Stimulated activated CD8-positive, alpha-beta memory T cell treated with anti-CD3 and anti-CD28 coated beads, Interleukin-4, amount 100 ng/mL, for 24 hours (primary cell): ENCODE results near the gene KLHL35.

ENCODE experiments used
- DNase-seq: peaks from one replicate; pipeline ENCODE4 v3.0.0-alpha.2; 2020; ENCODE audit warnings: low read depth

Gene KLHL35

DNA sequence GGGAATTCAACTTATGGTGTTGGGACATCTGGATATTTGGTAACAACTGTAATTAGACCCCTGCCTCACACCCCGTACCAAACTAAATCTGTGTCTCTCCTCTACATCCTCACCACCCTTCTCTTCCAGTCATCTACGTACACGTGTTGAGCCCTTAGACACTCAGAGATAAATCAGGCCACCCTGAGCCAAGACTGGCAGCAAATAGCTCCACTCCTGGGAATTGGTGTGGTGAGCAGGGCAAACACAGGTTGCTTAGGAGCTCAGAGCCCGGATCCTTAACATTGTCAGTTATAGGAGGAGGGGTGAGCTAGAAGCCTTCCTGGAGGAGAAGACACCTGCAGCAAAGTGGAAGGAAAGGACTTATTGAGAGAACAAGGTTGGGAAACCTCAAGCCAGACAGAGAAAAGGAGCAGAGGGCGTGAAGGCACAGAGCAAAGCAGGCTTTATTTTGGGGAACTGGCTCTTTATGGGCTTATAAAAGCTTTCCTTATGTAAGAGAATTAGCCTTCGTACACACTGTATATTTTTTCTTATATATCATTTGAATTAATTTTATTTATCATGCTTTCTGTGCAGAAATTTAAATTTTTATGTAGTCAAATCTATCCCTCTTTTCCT, 36.9 kb upstream of the KLHL35 start:
- no peak for DNase-seq

DNA sequence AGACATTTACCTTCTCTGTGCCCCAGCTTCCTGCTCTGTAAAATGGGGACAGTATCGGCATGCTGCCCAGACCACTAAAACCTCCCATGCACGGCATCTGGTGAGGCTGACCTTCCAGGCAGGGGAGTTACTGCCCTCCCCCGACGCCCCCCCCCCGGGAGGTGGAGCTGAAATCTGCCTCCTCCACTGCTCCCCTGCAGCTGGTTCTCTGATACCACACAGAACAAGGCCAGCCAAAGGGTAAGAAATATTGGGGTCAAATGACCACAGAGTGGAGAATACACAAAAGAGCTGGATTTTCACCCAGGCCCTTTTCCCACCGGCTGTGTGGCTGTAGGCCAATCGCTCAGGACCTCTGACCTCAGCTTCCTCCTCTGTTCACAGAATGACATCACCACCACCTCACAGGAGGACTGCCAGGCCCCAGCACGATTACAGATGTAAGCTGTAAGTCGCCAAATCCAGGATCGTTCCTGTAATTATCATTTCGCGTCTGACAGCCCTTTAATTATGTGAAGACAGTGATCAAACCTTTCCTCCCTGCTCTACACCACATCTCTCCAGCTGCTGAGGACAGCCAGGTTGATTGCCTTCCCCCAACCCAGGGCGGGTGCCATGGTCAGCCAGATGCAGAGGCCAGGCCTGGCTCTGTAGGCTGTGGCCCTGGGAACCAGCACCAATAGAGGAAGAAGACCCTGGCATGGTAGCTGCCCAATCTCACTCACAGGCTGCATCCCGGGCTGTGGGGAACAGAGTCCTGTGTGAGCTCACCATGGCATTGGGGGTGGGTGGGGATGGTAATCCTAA, 35.7 kb upstream of the KLHL35 start:
- DNase-seq = no peak

DNA sequence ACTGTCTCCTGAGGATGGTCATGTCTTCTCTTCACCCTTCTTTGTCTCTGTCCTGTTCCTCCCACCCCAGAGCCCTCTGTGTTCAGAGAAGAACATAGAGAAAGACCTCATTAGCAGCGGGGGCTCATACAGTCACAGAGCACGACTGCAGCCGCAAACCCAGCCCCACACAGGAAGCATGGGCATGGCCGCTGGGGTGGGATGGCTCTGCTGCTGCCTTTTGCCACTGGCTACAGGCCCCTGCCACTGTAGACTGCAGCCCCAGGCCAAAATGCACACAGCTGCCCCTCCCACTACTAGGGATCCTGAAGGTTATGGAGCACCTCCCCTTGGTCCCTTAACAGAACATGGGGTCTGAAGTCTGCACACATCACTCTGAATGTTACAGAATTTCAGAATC, 34.9 kb upstream of the KLHL35 start:
- no peak for DNase-seq

DNA sequence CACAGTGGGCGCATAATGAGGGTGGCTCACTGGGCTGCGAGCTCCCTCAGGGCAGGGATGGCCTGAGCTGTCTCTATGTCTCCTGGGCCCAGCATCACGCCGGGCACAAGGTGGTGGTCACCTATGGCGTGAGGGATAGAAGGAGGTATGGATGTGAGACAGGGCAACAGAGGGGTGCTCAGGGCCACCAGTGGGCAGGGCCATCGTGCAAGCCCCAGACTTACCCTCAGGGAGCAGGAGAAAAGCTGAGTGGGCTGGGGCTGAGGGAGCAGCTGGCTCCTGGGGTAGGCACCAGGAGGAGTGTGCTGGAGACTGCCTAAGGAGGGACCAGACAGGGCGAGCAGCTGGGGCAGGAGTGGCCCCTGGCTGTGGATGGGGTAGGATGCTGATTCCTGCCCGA, 34.3 kb upstream of the KLHL35 start:
- DNase-seq = no peak

DNA sequence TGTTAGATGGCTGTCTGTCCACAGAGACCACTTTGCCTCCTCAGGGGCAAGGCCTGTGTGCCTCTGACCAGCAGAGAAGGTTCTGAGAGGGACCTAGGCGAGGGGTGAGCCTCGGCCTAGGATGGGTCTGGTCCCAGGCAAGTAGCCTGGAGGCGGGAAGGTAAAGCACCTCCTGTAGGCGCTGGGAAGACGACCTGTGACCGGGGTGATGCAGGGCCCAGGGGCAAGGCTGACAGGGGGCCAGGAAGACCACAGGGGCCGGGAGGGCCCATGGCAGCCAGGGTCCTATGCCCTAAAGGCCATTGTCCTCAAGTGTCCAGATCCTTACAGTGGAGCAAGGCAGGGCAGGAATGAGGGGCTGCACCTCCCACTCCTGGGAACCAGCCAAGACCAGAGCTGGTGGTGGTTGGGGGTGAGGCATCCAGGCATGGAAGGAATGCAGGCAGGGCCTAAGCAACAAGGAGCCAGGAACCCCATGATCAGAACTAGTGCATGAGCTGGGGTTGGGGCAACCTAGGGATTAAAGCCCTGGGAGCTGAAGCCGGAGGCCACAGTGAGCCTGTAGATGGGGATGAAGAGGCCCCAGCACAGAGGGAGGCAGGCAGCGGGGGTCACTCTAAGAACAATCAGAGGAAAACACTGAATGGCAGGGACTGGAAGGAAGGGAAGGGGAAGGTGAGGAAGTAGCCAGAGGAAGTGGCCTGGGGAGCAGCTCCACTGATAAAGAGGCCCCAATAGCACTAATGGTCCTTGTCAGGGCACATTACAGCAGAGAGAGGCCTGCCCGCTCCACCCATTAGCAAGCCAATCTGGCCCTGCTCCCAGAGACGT, 32.9 kb upstream of the KLHL35 start:
- DNase-seq = no peak

DNA sequence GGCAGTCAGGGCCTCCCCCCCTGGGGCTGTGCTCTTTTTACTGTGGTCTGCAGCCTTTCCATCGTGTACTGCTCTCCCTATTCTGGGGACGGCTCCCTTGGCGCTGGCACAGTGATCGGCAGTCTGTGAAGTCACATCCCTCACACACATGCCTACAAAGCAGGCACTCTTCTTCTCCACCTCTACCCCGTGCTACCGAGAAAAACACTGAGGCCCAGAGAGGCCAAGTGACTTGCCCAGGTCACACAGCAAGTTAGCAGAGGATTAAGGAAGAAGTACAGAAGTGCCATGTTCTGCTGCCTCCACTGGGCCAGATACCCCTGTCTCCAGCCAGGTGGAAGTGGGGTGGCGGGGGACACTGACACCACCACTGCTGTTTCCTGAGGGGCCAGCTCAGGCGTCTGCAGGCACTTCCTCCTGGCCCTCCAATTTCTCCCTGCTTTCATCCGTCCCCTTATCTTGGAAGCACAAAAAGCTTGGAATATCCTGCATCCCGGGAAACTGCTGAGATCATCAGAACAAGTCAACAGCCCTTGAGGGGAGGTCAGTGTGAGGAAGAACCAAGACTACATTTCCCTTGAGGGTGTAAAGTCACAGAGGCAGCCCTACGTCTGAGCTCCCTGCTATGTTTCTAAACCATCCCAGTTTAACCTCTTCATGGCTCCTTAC, 30.2 kb upstream of the KLHL35 start:
- DNase-seq = no peak

DNA sequence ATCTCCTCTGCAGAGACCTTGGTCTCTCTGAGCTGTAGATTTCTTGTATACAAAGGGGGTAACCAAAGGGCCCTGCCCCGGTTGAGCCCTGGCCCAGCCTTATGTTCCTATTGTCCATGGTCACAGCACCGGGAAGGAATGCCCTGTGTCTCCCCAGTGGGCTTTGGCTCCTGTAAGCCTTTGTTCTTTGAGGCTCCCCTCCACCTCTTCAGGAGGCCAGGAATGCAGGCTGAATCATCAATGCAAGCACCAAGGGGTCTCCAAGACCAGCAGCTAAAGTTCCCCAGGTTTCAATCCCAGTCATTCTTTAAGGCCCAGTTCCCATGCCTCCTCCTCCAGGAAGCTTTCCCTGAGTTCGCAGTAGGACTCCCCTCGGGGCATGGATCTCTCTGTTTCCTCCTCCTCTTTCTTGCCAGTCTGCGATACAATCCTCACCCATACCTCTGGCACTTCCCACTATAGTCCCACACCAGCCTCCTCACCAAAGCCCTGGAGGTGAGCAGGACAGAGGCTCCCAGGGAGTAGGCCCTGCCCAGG, 29.2 kb upstream of the KLHL35 start:
- DNase-seq = no peak

DNA sequence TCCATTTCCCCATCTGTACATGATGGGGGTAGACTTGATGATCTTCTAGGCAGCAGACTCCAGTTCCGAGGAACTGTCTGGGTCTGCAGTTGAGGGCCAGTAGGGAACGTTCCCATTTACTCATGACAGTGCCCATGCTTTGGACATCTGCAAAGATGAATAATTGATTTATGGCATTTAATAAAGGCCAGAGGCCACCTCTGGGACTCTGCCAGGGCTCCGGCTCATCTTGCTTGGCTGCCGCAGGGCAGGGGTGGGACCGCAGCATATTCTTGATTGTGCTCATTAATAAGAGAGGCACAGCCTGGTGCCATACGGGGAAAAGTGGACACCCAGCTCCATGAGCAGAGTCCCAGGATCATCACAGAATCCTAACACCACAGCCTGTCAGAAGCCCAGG, 28.1 kb upstream of the KLHL35 start:
- DNase-seq = no peak

DNA sequence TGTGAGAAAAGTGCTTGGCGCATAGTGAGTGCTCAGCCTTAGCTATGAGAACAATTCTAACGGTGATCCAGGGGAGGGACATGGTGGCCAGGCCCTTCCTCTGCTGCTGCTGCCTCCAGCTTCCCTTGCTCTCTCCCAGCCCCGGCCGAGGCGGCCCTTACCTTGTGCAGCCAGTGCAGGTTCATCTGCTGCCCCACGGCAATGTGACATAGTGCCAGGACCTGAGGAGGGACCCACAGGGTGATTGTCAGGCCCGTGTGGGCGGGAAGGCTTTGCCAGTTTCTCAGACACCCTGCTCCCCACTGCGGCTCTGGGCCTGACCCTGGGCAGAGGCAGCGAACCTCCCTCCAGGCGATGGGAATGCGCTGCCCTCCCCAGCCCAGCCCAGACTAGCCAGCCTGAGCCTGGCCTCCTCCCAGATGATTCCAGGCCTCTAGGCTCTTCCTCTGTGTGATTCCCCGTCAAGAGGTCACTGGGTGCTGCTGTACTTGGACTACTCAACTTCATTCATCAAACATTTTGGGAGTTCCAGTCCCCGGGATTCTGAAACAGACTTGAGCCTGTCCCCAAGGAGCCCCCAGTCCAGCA, 23.7 kb upstream of the KLHL35 start:
- DNase-seq = no peak

DNA sequence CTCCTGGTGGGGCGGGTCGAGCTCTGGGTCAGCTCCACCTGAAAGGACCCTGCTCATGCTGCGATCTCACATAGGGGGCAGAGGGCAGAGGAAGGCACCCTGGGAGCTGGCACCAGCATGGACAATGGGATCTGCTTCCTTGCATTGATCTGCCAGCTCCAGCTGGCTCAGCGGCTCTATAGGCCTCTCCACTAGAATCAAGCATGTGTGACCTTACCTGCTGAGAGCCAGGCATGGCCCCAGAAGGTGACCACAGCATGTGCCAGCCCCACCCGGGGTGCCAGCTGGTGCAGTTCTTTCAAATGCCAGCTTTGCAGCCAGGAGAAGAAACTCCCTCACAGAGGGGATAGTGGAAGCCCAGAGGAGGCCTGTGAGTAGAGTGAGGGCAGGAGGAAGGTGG, 22.0 kb upstream of the KLHL35 start:
- DNase-seq = no peak

DNA sequence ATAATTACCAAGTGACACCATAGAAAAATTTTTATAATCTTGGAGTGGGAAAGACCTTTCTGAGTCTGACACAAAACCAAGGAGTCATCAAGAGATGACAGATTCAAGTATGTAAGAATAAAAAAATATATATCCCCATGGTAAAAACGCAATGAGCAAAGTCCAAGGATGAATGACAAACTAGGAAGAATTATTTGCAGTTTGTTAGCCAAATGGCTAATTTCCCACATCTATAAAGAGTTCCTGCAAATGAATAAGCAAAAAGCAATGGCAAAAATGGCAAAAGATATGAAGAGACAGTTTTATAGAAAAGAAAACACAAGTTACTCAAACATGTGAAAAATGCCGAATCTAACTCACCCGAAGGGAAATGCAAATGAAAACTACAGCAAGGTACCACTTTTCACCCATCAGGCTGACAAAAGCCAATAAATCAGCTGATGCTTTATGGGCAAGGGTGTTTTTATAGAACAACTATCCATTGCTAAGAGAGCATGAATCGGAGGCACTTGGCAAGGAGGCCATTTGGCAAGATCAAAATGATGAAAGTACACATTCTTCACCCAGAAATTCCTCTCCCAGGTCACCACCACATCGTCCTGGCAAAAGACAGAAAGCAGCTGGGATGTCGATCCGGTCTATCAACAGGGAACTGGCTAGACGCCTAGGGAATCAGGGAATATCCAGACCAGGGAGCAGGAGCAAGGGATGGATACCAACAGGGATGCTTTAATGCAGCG, 21.1 kb upstream of the KLHL35 start:
- DNase-seq = no peak

DNA sequence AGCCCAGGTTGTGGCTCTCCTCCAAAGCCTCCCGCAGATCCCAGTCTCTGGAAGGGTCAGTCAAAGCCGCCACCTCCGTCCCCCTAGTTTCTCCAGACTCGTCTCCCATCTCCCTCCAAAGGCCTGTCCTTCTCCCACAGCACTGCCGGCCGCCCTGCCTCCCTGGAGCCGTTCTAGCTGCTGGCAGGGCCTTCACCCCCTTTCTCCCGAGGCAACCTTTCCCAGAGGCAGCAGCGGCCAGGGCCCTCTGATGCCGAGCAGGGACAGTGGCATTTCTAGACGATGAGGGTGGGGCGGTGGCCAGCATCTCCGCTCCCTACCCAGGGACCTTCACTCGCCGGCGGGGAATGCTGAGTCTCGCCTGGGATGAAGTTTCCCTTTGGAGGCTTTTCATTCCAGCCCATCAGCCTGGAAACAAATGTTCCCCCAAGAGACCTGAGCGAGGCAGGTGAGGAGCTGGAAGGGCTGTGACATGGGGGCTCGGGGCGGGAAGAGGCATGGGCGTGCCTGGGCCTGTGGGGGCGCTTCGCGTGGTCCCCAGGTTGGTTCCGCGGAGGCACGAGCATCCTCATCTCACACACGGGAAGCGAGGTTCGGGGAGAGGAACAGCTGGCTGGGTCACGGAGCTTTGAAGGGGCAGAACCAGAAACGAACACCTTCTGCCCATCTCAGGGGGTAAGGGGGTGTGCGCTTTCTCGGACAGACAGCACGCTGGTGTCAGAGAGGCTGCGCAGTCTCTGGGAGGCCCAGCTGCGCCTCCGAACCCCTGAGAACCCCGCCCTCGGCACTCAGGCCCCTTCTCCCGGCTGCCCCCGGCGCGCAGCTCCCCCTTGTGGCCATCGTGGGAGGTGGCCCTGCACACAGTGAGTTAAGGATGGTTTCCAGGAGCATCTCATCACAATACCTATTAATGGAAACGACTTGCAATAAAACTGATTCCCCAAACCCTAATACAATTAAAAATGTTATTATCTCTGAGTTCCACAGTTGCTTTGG, 18.1 kb upstream of the KLHL35 start:
- DNase-seq = peak; percentile 30

DNA sequence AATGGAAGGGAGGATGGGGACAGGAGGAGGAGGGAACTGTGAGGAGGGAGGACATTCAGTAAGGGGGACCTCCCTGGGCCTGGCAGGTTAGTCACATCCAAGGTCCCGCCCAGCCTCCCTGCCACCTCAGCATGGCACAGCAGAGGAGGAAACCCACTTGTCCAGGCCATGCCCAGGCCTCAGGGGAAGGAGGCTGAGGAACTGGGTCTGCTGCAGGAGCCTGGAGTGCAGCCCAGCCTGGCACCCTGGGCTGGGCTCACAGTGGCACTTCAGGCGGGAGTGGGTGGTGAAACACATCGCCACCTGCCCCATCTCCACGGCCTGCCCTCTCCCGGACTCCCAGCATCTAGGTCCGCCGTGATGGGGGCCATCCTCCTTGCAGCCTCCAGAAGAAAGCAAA, 17.2 kb upstream of the KLHL35 start:
- no peak for DNase-seq

DNA sequence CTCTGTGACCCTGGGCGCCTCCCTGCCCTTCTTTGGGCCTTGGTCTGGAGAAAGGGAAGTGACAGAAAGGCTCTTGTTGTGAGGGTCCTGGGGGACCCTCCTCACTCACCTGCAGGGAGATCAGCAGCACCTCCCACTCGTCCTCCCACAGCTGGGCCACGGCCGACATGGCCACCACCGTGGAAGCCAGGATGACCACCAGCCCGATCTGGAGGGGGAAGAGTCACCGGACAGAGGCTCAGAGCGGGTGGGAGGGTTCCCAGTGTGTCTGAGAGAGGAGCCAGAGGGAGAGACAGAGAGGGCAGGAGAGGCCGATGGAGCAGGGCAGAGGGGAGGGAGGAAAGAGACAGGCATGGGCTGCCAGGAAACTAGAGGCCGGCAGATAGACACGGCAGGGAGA, 16.8 kb upstream of the KLHL35 start:
- DNase-seq = no peak

DNA sequence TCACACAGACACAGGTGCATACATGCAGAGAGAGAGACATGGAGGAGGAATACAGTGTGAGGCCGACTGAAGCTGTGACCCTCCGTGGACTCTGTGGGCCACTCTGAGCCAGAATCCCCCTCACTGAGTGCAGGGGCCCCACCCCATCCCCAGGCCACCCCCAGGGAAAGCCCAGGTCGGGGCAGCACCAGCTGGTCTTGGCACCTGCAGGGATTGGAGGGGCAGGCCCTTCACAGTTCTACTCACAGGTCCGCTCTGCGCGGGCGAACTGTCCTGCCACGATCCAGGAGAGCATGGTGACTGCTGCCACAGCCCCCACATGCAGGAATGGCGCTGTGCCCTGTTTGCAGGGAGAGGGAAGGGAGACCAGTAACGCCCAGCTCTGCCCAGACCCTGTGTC, 16.3 kb upstream of the KLHL35 start:
- no peak for DNase-seq

DNA sequence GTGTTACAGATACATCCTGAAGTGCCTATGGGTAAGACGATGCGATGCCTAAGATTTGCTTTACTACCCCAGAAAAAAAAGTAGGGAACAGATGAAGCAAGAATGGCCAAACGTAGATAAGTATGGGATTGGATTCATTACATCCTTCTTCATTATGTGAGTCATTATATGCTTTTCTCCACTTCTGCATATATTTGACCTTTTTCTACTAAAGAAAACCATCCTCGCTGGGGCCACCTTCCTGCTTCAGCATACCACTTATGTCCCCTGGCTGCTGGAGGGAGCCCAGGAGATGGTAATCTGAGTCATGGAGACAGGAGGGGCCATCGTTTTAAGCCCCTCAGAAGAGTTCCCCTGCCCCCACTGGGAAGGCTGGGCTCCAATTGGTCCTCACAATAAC, 14.4 kb upstream of the KLHL35 start:
- DNase-seq = no peak

DNA sequence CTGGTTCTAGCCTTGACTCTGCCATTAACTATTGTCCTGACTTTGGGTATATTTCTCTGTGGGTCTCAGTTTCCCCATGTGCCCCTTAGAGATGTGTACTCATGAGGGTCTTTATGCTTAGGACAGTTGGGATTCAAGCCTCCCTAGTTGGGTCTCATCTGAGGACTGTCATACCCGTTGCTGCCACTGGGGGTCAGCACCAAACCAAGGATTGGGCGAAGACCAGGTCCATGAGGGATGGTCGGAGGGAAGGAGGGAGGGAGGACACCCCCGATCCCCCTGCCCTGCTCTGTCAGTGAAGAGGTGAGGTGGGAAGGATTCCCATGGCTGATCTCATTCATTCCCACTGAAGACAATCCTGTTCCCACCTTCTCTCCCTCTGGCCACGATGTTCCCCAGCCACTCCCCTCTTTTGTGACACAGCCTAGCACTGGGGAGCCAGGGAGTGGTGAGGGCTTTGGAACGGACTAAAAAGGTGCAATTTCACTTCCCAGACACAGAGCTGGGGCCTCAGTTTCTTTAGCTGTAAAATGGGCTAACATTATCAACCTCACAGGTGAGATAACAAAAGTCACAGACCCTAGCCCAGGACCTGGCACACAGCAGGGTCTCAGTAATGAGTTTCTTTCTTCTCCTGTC, 12.4 kb upstream of the KLHL35 start:
- peak; percentile 64 for DNase-seq

DNA sequence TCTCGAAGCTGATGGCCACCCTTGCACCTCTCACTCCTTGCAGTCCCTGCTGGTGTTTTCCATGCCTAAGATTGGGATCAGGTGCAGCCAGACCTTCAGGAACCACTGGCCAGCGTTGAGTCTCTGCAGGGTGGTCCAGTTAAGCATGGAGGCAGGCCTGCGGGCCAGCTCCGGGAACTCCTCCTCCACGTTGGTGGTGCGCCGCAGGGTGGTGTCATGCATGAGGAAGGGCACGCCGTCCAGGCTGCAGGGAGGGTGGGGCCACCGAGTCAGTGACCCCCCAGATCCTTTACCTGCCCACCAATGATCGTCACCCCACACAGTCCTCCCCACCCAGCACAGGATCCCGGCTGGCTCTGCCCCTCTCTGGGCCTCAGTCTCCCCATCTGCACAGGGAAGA, 10.0 kb upstream of the KLHL35 start:
- no peak for DNase-seq

DNA sequence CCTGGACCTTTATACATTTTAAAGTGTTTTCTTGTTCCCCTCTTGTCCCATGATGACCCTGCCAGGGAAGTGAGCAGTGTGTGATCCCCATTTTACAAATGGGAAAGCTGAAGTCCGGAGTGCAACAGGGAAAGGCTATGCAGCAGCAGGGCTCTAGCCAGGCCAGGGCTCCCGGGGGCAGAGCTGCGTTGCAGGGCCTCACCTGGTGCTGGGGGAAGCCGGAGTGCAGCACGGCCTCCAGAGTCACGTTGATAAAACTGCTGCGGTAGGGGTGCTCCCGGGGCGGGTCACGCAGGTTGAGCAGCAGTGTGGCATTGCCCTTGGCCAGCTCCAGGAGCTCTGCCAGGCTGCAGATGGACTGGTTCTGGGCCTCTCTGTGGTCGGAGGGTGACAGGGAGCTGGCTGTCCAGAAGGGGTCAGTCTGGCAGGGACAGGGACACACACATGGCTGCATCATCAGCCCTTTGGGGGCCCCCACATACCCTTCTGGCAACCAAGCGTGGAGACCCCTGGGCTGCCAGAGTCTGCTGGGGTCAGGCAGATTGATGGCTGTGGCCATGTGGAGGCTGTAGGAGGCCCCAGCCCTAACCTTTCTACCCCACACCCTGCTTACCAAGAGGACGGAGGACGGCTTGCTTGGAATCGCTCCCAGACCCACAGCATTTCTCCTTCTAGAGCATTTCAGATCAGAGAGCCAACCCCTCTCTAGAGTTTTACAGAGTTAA, 9.3 kb upstream of the KLHL35 start:
- DNase-seq = no peak
